ENCODE measurements around the gene AFF1.

The AFF1 gene

DNA sequence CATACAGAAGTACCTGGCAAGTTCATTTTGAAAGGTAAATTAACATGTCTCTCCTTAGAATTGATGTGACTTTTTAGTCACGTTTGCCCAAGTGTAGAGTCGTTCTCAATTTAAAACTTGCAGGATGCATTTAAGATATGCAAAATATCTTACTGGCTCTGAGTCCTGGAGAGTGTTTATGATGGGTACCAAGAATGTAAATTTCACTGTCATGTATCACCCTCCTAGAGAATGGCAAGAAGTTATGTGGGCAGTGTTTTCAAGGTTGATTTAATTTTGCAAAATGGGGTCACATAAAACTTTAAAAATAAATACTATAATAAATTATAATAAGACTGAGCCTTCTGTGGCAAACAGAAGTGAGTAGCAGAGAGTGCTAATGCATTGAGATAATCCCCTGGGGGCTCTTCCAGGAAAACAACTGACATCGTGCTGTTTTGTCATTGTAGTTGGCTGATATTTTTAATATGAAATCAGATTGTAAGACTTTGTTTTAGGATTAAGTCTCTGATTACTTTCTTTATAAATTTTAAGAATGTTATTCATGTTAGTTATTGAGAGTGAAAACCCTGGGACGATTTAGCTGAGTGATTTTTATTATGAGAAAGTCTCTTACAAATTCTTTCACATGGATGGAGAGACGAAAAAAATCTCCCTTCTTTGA, 103.0 kb downstream of the AFF1 start:
- no peak for DNase-seq

DNA sequence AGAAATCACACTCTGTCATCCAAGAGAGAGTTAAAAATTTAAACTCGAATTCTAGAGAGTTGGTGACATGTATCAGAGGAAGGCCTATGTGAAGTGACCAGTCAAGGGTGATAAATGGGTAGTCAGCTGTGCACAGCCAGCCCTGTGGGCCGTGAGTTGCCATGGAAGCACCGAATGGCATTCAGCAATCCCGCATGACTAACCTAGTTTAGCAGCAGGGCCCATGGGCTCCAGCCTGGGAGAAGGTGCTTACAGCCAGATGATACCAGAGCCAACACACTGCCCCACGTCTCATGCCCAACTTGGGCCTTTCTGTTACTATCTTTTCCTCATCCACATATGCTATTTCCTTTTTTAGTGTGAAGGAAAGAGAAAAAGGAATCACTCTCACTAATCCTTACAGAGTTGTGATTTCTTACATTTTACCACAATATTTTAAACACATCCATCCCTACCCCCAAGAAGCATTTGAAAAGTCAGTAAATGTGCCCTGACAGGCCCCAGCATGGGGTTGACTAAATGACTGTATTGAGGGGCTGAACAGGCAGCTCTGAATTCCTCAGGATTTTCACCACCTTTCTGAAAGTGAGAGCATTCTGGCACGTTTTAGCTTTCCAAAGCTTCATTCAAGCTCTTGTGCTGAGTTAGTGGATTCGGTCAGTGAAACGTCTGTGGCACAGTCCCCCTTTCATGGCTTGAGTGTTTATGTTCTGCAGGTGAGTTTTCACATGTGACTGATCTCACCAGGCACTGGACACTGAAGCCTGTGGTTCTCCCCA, 104.2 kb downstream of the AFF1 start:
- no peak for DNase-seq

DNA sequence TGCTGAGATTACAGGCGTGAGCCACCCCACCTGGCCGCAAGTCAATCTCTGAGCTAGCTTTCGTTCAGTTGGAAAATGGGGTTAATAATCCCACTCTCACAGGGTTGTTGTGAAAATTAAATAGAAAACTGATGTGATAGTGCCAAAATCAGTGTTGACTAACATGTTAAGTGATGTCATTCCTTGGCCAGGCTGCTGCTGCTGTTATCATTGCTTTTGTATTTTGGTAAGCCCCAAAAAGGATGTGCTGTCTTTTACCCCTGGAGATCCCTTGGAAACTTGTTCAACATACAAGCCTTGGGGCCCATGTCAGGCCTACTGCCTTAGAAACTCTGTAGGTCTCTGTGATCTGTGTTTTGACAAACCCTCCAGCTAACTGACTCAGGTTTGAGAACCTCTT, 106.3 kb downstream of the AFF1 start:
- no peak for DNase-seq

DNA sequence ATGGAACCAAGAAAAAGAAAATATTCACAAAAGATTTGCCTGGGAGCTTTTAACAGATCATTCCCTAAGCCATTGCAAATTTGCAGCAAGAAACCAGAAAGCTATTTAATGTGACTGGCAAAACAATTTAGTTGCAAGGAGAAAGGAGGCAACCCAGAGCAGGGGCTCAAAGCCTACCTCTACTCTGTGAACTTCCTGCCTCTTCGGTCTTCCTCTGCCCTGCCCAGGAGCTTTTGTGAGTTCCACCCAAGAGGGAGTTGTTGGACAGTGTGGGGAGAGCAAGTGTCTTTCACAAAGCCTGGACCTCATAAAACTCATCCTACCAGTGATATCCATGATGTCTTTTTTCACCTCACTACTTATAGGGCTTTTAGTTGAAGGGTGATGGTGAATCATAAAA, 107.4 kb downstream of the AFF1 start:
- DNase-seq, result no peak

DNA sequence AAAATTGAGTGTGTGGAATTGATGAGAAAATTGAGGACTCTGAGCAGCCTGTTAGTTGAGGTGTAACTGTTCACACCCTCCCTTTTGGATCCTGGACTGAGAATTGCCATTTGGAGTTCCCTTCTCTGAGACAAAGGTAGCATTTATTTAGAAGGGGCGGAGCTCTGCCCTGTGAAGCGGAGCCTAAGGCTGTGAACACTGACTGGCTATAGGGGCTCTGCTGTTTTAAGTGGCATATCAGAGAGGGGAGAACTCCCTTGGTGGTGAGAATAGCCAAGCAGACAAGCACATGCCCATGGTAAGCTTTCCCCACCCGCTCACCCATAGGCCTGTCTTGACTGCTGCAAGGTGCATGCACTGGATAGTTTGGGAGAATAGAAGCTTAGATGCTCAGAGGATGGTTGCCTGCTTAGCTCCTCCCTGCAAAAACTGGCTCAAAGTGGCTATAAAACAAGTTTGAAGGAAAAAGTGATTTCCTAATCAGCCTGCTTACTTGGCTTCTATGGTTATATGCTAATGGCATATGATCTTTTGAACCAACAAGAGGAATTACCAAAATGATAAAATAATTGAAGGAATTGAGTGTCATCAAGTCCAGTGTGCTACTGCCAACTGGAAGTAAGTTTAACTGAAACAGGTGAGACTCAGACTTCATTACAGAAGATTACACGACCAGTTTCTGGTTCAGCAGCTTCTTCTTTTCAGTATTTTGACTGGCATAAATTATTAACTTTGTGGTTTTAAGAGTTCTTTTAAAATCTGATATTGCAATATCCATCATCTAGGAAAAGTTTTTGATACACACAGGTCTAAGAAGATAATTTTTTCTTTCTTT, 108.4 kb downstream of the AFF1 start:
- DNase-seq, result no peak

DNA sequence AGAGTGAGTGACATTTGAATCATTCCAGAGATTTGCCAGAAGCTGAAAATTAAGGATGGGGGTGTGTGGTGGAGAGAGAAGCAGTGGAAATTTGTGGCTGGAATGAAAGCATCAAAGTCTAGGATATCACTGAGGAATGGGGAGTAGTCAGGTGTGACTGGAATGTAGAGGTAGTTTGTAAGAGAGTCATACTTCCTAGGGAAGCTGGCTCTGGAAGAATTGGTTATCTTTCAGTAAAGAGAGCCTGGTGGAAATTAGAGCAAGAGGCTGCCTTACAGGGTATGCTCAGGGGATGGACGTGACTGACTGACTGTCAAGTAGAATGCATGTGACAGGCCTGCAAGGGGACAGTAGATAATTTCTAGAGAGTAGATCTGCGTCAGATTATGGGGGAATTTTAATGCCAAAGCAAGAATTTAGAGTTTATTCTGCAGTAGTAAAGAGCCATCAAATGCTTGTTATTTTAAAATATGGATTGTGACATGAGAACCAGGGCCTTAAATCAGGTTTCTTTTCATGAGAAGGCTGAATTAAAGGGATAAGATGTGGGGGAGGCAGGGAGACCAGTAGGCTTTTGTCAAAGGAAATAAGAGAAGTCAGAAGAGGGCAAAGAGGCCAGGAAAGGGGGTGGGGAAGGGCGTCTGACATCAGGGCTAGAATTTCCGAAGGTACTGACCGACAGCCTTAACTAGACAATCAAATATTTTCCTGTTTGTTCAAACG, 109.9 kb downstream of the AFF1 start:
- no peak for DNase-seq

DNA sequence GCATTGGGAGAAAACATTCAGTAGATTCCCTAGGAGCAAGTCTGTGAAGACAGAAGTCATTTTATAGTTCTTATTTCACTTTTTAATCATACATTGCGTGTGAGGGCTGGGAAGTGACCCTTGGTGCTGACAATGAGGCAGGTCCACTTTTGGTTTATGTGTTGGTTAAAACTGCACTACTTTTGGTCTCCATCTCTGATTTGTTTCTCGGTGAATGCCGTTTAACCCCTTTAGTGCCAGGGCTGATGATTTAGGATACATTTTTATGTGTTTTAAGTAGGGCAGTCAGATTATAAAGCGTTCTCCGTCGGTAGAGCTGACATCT, 110.4 kb downstream of the AFF1 start:
- no peak for DNase-seq

DNA sequence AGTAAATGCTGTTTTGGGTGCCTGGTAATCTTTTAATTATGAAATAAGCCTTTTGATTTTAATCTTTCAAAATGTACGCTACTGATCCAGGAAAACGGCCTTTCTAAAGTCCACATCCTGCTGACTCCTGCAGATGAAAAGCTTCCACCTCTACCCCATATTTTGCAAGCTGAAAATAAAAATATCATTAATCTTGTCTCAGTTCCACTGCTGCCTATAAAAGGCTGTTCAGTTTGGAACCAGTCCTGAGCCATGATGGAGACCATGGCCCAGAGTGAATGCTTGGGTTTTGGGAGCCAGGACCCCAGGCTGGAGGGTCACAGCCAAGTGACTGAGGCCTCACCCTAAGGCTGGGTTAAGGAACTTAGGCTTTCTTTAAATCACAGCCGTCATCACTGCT, 110.8 kb downstream of the AFF1 start:
- DNase-seq, result no peak

DNA sequence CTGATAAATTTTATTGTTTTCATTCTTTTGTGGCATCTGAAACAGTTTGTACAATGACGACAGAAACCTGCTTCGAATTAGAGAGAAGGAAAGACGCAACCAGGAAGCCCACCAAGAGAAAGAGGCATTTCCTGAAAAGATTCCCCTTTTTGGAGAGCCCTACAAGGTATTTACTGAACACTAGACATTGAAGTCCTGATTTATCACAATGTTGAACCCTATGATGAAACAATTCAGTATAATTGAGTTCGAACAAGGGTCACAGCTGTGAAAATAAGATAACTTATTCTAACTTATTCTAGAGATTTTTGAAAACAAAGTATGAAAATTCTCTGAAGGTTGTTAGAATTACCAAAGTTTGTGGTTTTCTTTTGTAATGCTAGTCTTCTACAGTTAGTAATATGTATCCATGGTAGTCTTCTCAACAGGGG, 111.3 kb downstream of the AFF1 start:
- no peak for DNase-seq

DNA sequence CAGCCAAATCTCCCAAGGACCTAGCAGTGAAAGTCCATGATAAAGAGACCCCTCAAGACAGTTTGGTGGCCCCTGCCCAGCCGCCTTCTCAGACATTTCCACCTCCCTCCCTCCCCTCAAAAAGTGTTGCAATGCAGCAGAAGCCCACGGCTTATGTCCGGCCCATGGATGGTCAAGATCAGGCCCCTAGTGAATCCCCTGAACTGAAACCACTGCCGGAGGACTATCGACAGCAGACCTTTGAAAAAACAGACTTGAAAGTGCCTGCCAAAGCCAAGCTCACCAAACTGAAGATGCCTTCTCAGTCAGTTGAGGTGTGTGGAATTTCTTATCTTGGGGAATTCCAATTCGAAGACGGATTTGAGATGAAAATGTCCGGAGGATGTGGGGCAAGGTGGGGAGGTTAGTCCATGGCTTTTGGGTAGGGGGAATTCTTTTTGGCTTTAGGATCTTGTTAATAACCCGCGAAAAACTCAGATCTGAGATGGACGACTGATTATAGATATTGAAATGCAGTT, 112.5 kb downstream of the AFF1 start:
- DNase-seq, result no peak

DNA sequence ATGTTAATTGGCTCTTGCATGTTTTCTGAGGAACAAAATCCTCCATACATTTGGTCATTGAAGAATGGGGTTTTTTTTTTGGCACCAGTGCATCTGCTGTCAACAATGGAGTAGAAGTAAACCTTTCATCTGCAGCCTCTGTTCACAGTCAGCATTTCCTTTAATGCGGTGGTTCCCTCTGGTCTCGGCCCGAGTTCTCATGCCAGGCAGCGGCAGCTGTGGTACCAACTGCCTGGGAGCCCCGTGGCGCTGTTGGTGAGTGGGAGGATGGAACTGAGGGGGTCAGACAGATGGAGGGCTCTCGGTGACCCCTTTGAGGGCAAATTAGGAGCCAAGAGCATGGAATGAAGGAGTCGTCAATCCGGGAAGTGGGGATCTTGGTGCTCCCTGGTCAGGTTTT, 114.7 kb downstream of the AFF1 start:
- no peak for DNase-seq

DNA sequence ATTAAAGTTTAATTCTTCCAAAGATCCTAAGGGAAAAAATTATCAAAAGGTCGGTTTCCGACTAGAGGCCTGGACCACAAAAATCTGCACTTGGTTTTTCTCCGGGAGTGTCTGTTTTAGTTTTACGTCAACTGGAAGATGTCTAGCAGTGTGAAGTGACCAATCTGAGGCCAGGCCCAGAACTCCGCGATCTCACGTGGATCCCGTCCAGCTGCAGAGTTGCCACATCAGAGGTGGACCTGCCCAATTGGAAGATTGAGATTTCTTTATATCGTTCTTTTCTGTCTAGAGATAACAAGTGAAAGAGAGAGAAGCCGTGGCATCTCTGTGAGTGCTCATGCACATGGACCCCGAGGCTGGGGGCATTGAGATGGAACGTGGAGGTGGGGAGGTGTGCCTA, 115.8 kb downstream of the AFF1 start:
- no peak for DNase-seq

DNA sequence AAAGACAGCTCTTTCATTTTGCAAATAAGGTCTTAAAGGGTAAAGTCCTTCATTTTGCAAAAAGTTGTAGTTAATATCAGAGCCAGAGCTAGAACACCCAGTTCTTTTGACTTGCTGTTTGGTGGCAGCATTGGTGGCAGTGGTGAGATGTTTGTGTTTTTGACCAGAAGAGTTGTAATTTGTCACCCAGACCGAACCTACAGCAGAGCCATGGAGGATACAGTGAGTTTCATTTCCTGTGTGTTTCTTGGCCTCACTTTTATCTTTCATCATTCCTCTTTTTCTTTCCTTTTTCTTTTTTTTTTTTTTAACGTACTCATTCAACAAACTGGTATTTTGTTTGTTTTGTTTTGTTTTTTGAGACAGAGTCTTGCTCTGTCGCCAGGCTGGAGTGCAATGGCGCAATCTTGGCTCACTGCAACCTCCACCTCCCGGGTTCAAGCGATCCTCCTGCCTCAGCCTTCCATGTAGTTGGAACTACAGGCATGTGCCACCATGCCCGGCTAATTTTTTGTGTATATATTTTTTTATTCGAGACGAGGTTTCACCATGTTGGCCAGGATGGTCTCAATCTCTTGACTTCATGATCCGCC, 116.4 kb downstream of the AFF1 start:
- no peak for DNase-seq

DNA sequence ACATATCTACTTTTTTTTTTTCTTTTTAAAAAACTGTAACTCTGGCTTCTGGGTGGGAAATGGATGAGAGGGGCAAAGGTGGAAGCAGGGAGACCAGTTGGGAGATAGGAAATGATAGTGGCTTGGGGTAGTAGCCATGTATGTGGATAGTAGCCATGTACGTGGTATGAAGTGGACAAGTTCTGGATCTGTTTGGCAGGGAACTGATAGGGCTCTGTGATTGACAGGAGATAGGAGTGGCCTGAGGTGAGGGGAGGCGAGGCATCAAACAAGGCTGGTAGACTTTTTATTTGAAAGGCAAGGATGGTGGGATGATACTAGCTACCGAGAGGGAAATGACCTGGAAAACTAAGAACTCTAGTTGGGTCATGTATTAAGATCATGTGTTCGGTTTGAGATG, 117.8 kb downstream of the AFF1 start:
- no peak for DNase-seq

DNA sequence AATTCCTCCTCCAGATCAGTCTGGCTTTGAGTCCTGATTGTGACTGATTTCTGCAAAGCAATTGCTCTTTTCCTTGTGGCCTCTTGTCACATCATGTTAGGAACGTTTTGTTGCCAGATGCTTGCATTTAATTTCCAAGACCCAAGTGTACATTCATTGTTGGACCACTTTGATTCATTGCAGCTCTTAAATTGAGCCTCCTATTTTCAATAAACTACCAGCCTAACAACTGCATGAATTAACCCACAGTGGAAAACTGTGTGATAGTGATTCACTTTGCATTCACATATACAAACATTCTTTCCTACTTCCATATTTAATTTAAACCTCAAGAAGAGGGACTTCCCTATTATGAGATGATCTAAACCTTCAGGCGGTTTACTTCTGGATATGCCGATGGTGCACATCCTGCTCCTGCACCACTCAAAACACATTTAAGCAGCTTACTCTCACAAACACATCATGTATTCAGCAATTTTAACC, 118.4 kb downstream of the AFF1 start:
- DNase-seq, result no peak

DNA sequence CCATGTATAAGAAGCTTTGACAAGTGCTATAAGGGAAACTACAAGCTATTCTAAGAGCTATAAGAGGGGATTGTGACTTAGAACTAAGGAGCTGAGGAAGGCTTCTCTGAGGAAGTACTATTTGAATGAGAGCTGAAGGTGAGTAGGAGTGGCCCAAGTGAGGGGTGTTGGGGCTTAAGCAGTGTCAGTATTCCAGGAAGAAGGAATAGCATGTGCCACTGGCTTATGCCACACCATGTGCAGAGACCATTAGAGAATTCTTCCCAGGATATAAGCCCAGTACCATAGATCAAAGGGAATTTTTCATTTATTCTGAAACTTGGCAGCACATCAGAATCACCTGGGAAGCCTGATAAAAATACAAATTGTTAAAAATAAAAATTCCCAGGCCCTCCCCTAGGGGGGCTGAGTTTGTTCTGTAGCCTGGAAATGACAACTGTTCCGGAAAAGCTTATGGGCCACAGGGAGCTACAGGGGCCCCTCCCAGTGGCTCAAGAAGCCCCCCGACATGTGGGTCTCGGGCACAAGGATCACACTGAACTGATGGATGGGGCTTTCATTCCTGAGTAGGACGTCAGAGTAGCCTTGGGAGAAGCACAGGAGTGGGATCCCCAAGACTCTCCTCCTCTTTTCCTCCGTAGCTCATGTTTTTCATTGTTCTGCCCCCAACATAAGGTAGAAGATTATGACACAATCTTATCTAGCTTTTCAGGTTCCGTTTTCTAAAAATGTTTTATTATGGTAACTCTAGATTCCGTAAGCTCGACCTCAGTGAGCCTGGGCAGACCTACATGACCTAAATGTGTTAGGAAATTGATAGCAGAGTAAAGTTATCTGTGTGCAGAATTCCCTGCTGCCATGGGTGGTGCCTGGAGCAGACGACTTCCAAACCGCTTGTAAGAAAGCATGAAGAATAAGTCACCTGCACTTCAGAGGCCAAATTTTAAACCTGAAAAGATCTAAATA, 119.3 kb downstream of the AFF1 start:
- no peak for DNase-seq

DNA sequence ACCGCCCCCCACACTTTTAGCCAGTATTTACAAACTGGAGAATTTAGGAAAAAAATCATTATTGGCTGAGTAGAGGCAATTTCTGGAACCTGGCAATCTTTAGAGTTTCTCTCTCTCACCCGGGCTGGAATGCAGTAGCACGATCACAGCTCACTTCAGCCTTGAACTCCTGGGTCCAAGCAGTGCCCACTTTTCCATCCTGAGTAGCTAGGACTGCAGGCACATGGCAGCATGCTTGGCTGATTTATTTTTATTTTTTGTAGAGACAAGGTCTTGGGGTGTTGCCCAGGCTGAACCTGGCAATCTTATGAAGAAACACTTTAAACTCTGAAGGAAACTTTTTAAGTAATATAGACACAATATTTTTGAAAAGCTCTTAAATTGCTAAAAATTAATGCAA, 120.1 kb downstream of the AFF1 start:
- no peak for DNase-seq

DNA sequence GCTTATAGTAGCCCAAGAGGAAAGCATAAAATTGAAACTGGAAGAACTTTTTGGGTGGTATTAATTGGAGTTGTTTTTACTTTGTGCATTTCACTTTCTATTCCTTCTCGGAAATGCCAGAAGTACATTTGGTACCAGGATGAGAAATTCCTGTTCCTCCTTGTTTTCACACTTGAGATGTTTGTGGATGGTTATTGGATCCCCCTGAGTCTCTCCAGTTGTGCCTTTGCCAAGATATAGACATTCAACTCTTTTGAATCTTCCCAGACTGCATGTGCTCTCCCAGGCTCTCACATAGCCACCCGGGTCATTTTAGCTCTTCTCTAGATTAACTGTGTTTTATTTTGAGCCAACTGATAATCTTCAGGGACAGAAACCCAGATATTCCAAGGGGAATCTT, 120.5 kb downstream of the AFF1 start:
- no peak for DNase-seq

DNA sequence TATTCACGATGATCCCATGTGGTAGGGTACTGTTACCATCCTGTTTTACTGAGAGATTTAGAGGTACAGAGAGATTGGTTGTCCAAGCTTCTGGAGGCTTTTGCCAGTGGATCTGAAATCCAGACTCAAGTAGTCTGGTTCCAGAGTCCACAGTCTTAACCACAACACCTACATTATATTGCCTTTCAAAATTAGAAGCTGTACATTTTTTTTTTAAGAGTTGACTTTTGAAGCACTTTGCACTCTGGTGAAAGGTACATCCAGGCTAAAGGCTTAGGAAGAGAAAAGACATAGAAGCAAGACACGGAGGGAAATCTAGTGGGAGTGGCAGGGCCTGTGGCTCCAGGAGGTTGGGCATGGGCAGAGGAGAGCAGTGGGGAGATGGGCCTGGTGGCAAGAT, 122.1 kb downstream of the AFF1 start:
- no peak for DNase-seq

DNA sequence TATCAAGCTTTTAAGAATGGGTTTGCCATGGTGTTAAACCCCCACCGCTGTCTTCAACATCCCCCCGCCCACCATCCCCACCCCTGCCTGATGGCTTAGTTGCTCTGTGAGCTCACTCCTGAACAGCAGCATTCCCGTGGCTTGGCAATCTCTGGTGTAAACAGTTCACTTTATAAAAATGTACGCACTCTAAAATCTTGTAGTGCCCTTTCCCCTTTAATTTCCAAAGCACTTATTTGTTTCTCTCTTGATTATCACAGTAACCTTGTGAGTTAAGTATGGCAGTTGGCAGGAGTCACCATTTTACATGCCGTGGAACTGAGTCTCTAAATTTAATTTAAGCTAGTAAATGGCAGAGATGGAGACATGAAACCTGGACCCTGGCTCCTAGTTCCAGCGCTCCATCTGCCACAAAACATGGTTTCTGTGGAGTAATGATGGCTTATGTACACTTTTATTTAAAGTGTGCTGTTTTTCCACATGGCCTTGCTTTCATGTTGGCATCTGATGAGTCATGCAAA, 123.1 kb downstream of the AFF1 start:
- no peak for DNase-seq
